Hematopoietic multipotent progenitor cell (in vitro differentiated cells): ENCODE data around the gene DIPK1B. TPM values are rescaled to one million over a fixed set of nuclear protein-coding genes. Genes with fewer than 3 reads are reported as not detected.
"Not testable (repeated sequence)": the region's sequence is repeated elsewhere in the genome, so short reads cannot be mapped to it uniquely, and the experiment has no call there.

ENCODE experiments used
- DNase-seq, 3 donors: peaks; one replicate each; pipeline ENCODE4 v3.0.0-alpha.2; 2011 to 2015; ENCODE audit warnings: low read depth in 2 of 3, low spot score in 2 of 3
- small RNA-seq: library from RNA; depleted of rRNA; stranded (forward); fragments of <200 nt; gene quantifications from one replicate; pipeline ENCODE3, GENCODE V24; 2012
- total RNA-seq: library from RNA; depleted of rRNA; stranded (reverse); fragments of >200 nt; gene quantifications from one replicate; pipeline ENCODE4 v1.2.3, GENCODE V29; 2012

Gene DIPK1B
- total RNA-seq, 1 donor, result 227 TPM

GRCh38 chr9:136762221-136762691, 49.9 kb downstream of the DIPK1B start:
- DNase-seq, result no peak

GRCh38 chr9:136762915-136763648, 50.7 kb downstream of the DIPK1B start:
- DNase-seq, result peak in 2 of 3 donors; percentile 75 to 77

GRCh38 chr9:136763649-136764035, 51.3 kb downstream of the DIPK1B start:
- DNase-seq, result no peak

- no peak for DNase-seq
Measured at GRCh38 chr9:136764301-136764891, 52.0 kb downstream of the DIPK1B start, which contains the start of gene LCN15. Gene LCN15 (minus strand): TSS chr9:136764518. CDS start chr9:136764488, 30 bp downstream.

- no peak for DNase-seq
Measured at GRCh38 chr9:136765041-136765440, 52.7 kb downstream of the DIPK1B start.

- not testable (repeated sequence) for DNase-seq
Measured at GRCh38 chr9:136765745-136766409, 53.5 kb downstream of the DIPK1B start.

GRCh38 chr9:136766410-136767120, 54.2 kb downstream of the DIPK1B start:
- DNase-seq, result peak in 1 of 3 donors; percentile 46

GRCh38 chr9:136769710-136770191, 57.4 kb downstream of the DIPK1B start:
- peak in 2 of 3 donors; percentile 42 to 60 for DNase-seq

- DNase-seq, result no peak
Measured at GRCh38 chr9:136771907-136772415, 59.6 kb downstream of the DIPK1B start.

GRCh38 chr9:136773386-136774044, 61.1 kb downstream of the DIPK1B start:
- DNase-seq, result peak in 2 of 3 donors; percentile 69 to 72

Small RNAs within 50 kb of the gene (small RNA-seq; reads per million reads assigned to genes)
- gene MIR126 (20,344 reads per million, percentile 100 among the genes with 10 or more reads in this experiment), gene MIR6722 (not detected)

Other genes with a start within 250 kb of the DIPK1B start
- gene SEC16A, start 229.5 kb upstream of the DIPK1B start, total RNA-seq, result 39.9 TPM
- gene NOTCH1, start 166.5 kb upstream of the DIPK1B start, total RNA-seq, result 190 TPM
- gene EGFL7, start 49.7 kb upstream of the DIPK1B start, total RNA-seq, result 272 TPM
- gene AGPAT2, start 25.1 kb upstream of the DIPK1B start, total RNA-seq, result 76.5 TPM
- gene LCN10, start 30.4 kb downstream of the DIPK1B start, total RNA-seq, result 1.3 TPM
- gene LCN6, start 36.0 kb downstream of the DIPK1B start, total RNA-seq, result 0.81 TPM
- not detected for gene LCN8, start 45.7 kb downstream of the DIPK1B start, total RNA-seq
- gene LCN15, start 51.9 kb downstream of the DIPK1B start, total RNA-seq, result not detected
- gene TMEM141, start 78.8 kb downstream of the DIPK1B start, total RNA-seq, result 47.1 TPM
- gene CCDC183, start 83.8 kb downstream of the DIPK1B start, total RNA-seq, result 1.6 TPM
- gene RABL6, start 95.4 kb downstream of the DIPK1B start, total RNA-seq, result 66.8 TPM
- 0.27 TPM for gene AJM1, start 129.9 kb downstream of the DIPK1B start, total RNA-seq
- 36.9 TPM for gene PHPT1, start 136.8 kb downstream of the DIPK1B start, total RNA-seq
- gene MAMDC4, start 139.8 kb downstream of the DIPK1B start, total RNA-seq, result 1.1 TPM
- gene EDF1, start 153.7 kb downstream of the DIPK1B start, total RNA-seq, result 211 TPM
- gene TRAF2, start 173.9 kb downstream of the DIPK1B start, total RNA-seq, result 20.5 TPM
- 179 TPM for gene FBXW5, start 232.2 kb downstream of the DIPK1B start, total RNA-seq
- gene C8G, start 232.7 kb downstream of the DIPK1B start, total RNA-seq, result 0.81 TPM
- gene LCN12, start 239.7 kb downstream of the DIPK1B start, total RNA-seq, result 0.54 TPM